KOPT-K1 (cell line): Measurements from ENCODE around the gene PTPN4.

Experiments
- H3K27ac ChIP-seq: fragments of 200-600 bp; sonication (generic); 2 replicates; pipeline ENCODE4 v1.5.1; 2016; ENCODE audit warnings: antibody characterized with exemption, mild to moderate bottlenecking, low read depth, low read length; ENCODE audit not compliant: poor library complexity, severe bottlenecking
- H3K36me3 ChIP-seq: fragments of 200-600 bp; sonication (generic); 2 replicates; pipeline ENCODE4 v1.5.1; 2017; ENCODE audit warnings: antibody characterized with exemption, mild to moderate bottlenecking, low read length, moderate library complexity; ENCODE audit not compliant: insufficient read depth
- H3K9me3 ChIP-seq: fragments of 200-600 bp; sonication (generic); 2 replicates; pipeline ENCODE4 v1.5.1; 2017; ENCODE audit warnings: antibody characterized with exemption, low read length, mild to moderate bottlenecking; ENCODE audit not compliant: insufficient read depth, poor library complexity, severe bottlenecking

PTPN4 gene

DNA sequence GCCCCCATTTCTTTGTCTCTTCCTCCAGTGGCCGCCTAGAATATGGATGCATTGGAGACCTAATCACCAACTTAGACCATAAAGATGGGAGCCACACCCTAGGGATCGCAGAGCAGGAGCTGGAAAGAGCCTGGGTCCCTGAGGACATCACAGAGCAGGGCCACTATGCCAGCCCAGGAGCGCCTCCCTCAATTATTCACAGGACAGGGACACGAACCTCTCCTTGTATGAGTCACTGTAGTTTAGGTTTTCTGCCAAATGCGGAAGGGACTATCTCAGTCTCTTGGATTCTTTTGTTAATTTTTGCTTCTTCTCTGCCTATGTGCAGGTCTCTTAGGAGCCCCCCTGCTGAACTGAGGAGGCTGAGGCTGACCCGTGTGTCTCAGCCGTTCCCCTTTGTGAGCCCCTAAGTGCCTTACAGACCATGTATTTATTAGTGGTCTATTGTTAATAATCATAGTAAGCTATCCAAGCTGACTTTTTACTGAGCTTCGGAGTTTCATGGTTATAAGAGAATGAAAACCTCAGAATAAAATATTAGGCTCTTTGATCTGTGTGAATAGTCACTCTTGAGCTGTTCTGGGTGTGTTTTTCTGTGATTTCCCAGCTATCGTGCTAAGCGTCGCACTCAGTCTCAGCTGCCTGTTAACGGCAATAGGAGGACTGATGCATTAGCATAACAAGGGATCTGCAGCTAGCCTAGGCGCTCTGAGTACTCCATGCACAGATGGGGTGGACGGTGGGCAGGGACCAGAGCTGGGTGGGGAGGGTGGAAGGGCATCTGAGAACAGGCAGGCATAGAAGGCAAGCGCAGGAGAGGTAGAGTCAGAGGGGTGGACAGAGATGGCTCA is 12.7 kb upstream of the PTPN4 start:
- no peaks in the 10 kb centered on the region for H3K36me3 ChIP-seq
- H3K27ac ChIP-seq: no peak overlapping the region

DNA sequence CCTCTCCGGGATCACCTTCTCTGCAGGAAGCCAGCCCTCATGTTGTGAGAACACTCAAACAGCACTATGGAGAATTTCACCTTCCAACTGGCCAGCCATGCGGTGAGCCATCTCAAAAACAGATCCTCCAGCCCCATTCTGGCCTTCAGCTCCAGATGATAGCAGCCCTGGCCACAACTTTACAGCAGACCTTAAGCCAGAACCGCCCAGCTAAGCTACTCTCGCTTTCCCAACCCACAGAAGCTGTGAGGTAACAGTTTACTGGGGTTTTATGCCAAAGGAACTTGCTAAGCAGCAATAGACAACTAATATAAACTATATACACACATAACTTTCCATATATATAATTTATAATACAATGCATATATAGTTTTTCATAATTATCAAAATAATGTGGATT is 11.6 kb upstream of the PTPN4 start:
- no peaks in the 10 kb centered on the region for H3K36me3 ChIP-seq
- no peak overlapping the region for H3K27ac ChIP-seq
- no peaks in the 10 kb centered on the region for H3K9me3 ChIP-seq

More for the DNA sequence above, 12.7 kb upstream of the PTPN4 start:
- no peaks in the 10 kb centered on the region for H3K9me3 ChIP-seq

DNA sequence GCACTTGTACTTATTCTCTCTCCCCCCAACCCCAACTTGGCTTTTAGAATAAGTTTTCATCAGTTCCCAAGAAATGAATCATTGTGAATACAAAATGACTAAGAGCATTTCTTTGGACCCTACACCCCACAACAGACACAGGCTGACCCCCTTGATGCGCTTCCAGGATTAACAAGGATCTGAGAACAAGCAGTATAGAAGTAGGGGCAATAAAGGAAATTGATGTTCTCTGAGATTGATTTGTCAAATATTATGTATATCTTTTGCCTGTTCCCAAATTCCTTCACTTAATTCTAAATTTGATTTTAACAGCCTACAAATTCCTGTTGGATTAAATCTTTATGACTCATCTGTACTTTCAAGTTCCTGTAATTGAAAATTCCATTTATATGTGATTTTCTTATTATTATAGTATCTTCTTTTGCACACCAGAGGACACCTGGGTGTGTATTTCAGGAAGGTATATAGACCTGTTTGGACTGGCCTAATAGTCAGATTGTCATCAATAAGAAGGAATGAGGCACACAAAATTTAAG is 10.2 kb upstream of the PTPN4 start:
- Histone ChIP-seq H3K36me3 (no peaks in the 10 kb centered on the region), H3K27ac (no peak overlapping the region), H3K9me3 (no peaks in the 10 kb centered on the region)

DNA sequence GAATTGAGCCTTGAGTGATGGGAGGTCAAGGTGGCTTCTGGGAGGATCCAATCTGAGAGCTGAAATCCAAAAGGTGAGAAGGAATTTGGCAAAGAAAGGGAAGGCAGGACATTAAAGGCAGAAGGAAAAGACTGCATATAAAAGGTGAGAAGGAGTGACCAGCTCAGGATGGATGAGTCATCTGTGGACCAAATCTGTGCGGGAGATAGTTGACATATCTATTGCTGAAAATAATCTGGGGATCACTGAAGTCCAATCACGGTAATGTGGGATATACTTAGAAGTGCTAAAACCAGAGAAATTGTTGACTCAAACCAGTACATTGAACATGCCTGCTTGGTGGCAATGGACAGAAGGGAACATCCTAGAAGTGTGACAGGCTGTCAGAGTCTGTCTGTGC is 8.0 kb upstream of the PTPN4 start:
- no peaks in the 10 kb centered on the region for H3K36me3 ChIP-seq
- no peak overlapping the region for H3K27ac ChIP-seq
- H3K9me3 ChIP-seq: no peaks in the 10 kb centered on the region

DNA sequence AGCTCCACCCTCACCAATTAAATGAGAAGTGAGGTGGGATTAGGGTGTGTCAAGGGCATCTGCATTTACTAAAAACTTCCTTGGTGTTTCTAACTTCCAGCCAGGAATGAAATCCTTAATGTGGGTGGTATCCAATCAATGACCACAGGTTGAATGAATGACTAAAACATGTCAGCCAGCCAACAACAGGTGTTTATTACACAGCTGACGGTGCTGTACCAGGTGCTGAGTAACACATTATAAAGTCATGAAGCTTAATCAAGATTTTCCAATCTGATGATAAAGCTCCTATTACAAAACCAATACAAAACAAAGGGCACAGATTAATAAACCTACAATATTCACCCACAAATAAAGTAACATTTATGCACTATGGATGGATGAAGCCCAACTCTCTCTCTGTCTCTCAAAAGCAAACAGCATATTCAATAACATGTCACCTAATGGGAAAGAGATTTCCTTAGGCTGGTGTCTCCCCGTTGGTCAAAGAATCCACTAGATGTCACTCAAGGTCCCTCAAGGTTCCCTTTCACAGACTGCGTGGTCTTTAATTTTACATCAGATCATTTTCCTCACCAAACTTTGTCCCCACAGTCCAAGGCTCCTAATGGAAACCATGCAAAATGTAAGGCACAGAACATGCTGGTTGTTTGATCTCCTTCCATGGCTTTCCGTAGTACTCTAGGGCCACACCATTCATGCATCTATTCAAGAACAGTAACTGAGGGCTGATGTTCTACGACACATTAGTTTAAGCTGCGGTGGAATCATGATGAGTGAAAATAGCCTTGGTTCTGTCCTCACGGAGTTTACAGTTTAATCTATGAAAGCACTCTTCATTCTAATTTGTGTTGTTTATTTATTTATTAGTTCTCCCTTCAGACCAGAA is 6.4 kb upstream of the PTPN4 start:
- H3K27ac ChIP-seq: no peak overlapping the region
- H3K36me3 ChIP-seq: no peaks in the 10 kb centered on the region
- no peaks in the 10 kb centered on the region for H3K9me3 ChIP-seq

DNA sequence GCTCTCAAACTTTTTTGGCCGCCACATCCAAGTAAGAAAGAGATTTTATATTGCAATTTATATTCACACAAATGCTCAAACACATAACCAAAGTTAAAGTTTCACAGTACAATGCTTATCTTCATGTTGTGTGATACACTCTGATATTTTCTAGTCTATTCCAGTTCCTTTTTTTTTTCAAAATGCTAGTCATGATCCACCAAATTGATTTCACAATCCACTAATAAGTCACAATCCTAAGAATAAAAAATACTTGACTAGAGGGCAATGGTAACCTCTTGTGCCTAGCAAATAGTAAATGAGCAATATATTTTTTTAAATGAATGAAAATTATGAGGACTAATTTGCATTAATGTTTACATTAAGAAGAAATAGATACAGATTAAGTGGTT is 5.8 kb upstream of the PTPN4 start:
- Histone ChIP-seq H3K27ac (no peak overlapping the region), H3K36me3 (no peaks in the 10 kb centered on the region)

DNA sequence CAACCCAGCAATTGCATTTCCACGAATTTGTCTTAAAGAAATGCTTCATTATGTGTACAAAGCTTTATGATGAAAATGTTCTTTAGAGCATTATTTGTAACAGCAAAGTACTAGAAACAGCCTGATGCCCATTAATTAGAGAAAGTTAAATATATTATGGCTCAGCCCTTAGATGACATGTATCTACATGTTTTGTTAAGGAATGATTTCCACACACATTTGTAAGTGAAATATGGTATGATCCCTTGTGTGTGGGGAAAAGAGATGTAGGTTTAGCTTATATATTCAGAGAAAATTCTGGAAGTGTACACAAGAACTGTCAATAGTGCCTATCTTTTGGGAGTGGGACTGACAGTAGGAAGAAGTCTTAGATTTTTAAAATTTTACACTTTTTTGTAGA is 3.8 kb upstream of the PTPN4 start:
- H3K9me3 ChIP-seq: no peaks in the 10 kb centered on the region
- H3K27ac ChIP-seq: no peak overlapping the region
- no peaks in the 10 kb centered on the region for H3K36me3 ChIP-seq

More for the DNA sequence above, 5.8 kb upstream of the PTPN4 start:
- H3K9me3 ChIP-seq: no peaks in the 10 kb centered on the region

DNA sequence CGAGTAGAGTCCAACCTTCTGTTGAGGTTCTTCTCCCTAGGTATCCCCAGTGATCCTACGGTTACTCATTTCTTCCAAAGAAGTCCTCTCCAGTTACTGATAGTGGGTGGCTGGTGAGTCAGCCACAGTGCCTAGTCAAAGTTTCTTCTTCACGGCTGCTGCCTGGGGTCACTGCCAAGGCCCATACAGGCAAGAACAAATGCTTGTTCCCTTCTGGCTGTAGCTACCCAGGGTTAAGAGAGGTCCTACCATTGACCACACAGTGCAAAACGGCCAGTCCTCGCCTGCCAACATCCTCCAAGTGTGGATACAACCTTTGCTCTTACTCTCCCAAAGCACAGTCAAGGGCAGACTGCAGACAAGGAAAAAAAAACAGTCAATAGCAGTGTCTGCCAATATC is 2.9 kb upstream of the PTPN4 start:
- no peaks in the 10 kb centered on the region for H3K36me3 ChIP-seq
- H3K9me3 ChIP-seq: no peaks in the 10 kb centered on the region
- H3K27ac ChIP-seq: no peak overlapping the region

DNA sequence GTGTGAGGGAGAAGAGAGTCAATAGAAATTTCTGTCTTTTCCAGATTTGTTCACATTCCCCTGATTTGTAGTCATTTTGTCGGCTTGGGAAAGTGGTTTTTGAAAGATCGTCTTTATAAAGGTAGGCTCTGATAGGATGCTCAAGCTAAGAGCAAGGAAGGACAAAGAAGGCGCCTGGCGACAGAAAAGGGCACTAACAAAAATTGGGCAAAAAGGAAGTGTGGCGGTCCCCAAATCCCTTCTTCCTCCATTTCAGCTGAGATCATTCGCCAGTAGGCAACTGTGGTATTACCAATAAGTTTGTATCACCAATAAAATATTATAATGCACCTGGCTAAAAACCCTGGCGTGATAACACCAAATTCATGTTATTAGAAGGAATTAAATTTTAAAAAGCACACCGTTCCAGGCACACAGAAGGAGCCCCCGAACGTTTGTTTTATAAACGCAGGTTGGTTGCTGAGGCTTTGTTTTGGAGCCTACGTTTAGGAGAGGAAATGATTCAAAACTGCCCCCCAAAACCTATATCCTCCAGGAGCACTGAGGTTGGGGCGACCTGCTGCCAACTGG is 756 bp upstream of the PTPN4 start:
- H3K9me3 ChIP-seq: no peaks in the 10 kb centered on the region
- peak overlapping the region; percentile 91 for H3K27ac ChIP-seq
- H3K36me3 ChIP-seq: no peaks in the 10 kb centered on the region

DNA sequence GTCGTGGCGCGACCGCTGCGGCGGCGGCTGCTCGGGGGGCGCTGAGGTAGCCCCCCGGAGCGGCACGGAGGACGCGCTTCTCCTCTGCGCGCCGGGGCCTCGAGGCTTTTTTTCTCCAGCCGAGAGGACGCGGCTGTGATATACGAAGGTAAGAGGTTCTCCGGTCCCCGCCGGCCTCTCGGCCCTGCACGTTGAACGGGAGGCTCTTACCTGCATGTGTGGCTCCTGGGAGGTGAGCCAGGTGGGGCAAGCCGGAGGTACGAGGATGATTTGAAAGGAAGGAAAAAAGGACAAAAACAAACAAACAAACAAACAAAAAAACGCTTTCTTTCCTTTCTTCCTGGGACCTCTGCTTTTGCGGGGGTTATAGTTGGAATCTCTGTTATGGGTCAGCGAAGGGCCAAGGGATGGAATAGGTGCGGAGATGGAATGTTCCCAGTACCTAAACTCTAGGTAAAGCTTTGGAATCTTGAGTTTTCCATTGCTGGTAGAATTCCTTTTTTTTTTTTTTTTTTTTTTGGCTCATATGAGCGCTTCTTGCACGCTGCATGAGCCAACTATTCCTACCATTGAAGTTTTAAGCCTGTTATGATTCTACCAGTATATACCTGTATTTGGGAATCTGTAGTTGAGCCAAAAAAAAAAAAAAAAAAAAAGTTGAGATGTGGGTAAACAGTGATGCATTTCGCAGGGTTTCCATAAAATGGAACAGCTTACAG is 674 bp downstream of the PTPN4 start:
- Histone ChIP-seq H3K27ac (peak overlapping the region; percentile 91), H3K9me3 (no peaks in the 10 kb centered on the region)

DNA sequence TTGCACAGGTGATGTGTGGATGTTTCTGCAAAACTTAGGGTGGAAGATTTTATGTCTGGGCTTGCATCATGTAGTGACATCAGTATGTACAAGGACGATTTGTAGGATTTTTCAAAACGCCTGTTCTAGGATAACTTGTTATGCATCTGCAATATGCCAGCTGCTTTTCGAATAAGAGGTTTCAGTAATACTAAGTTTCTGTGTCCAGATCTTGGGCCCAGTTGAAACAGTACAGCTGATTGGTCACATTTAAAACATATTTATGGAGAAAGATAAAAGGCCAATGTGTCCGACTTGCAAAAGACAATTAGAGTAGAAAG is 1.2 kb downstream of the PTPN4 start:
- H3K36me3 ChIP-seq: no peaks in the 10 kb centered on the region
- H3K9me3 ChIP-seq: no peaks in the 10 kb centered on the region
- peak overlapping the region; percentile 91 for H3K27ac ChIP-seq

More for the DNA sequence above, 674 bp downstream of the PTPN4 start:
- no peaks in the 10 kb centered on the region for H3K36me3 ChIP-seq

DNA sequence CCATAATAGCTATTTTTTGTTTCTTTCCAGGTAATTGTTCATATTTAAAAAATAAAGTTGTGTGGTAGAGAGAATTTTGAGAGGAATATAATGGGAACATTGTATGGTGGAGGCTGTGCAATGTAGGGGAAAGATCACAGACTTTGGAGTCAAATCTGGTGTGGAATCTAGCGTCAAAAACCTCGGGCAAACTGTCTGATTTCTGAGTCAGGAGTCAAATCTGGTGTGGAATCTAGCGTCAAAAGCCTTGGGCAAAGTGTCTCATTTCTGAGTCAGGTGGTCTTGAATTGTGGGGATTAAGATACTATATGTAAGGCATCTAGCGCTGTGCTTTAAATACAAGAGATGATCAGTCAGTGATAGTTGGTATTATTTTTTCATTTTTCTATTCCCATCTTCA is 5.1 kb downstream of the PTPN4 start:
- Histone ChIP-seq H3K9me3 (no peaks in the 10 kb centered on the region), H3K27ac (no peak overlapping the region), H3K36me3 (no peaks in the 10 kb centered on the region)

DNA sequence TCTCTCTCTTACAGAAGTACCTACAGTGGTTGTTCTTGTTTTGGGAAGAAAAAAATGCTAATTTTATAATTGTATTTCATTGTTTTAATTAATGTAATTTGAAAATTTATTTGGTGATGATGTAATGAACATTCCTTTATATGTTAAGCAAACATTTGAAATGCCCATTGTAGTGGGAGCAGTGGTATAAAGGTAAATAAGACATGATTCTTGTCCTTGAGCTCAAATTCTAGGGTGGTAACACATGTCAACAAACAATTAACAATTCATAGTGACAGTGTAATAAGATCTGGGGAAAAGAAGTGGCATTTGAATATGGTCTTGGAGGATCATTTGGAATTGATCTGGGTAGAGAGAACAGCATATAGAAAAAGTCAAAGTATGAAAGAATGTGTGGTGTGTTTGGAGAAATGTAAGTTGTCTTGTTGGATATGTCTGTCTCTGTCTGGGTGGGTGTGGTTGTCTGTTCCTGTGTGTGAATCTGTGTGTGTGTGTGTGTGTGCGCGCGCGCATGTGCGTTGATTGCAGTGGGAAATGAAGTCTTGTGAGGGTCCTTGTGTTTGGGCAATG is 5.8 kb downstream of the PTPN4 start:
- Histone ChIP-seq H3K9me3 (no peaks in the 10 kb centered on the region), H3K27ac (no peak overlapping the region), H3K36me3 (no peaks in the 10 kb centered on the region)

DNA sequence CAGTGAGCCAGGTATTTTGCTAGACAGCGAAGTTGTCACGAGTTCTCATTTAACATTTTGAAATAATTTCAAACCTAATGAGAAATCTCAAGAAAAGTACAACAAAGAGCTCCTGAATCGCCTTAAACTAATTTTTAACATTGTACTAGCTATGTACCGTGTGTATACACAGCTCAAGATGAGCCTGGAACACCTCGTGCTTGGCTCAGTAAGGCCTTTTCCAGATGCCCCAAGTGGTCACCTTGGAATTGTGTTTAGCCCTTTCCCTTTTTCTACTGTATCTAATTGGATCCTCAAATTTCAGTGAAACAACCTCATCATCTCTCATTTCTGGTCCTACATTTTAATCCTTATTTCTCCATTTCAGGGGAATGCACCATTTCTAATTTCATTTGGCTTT is 7.2 kb downstream of the PTPN4 start:
- no peaks in the 10 kb centered on the region for H3K9me3 ChIP-seq
- H3K36me3 ChIP-seq: no peaks in the 10 kb centered on the region
- no peak overlapping the region for H3K27ac ChIP-seq
